PFSK-1 (cell line): ENCODE measurements around the gene CTF1.

Source experiments
- FOXP2 ChIP-seq: optimal IDR thresholded peaks from 2 replicates; pipeline ENCODE3; 2011; ENCODE audit warnings: borderline replicate concordance, control low read depth, inconsistent platforms; ENCODE audit not compliant: insufficient read depth; ENCODE audit errors: extremely low read length, extremely low read depth
- POLR2AphosphoS5 ChIP-seq: IDR thresholded peaks from 2 replicates; pipeline ENCODE4 v1.6.1; 2012; ENCODE audit warnings: low read depth, mild to moderate bottlenecking, control low read depth, low read length, moderate library complexity
- REST ChIP-seq, 2 experiments: IDR thresholded peaks; 2 replicates each; pipeline versions ENCODE4 v1.6.1 to v1.8.0; 2011 to 2012; ENCODE audit warnings: low read depth in 2 of 2, low read length in 2 of 2, control low read depth in 1 of 2, inconsistent platforms in 1 of 2, mild to moderate bottlenecking in 1 of 2, moderate library complexity in 1 of 2; ENCODE audit not compliant: insufficient read depth in 1 of 2
- SIN3A ChIP-seq: IDR thresholded peaks from 2 replicates; pipeline ENCODE4 v1.6.1; 2012; ENCODE audit warnings: mild to moderate bottlenecking, low read length, moderate library complexity, borderline replicate concordance; ENCODE audit not compliant: insufficient read depth
- TAF1 ChIP-seq: IDR thresholded peaks from 2 replicates; pipeline ENCODE4 v1.6.1; 2012; ENCODE audit warnings: low read length, control low read depth, borderline replicate concordance; ENCODE audit not compliant: insufficient read depth

GRCh38 chr16:30951750-30952149, 55.3 kb downstream of the CTF1 start:
- TF ChIP-seq REST (IDR thresholded peaks at IDR 0.05; ENCODE audit: insufficient read depth in 1 of 2, low read depth in 2 of 2, low read length in 2 of 2) (no peak), FOXP2 (no peak), POLR2AphosphoS5 (no peak), SIN3A (no peak), TAF1 (no peak)
